ENCODE data around the gene SPSB2. TPM values are rescaled to one million over a fixed set of nuclear protein-coding genes. Genes with fewer than 3 reads are reported as not detected.

SPSB2 gene
- total RNA-seq, 2 experiments from 2014 or later, result 1.7 to 2.2 TPM

DNA sequence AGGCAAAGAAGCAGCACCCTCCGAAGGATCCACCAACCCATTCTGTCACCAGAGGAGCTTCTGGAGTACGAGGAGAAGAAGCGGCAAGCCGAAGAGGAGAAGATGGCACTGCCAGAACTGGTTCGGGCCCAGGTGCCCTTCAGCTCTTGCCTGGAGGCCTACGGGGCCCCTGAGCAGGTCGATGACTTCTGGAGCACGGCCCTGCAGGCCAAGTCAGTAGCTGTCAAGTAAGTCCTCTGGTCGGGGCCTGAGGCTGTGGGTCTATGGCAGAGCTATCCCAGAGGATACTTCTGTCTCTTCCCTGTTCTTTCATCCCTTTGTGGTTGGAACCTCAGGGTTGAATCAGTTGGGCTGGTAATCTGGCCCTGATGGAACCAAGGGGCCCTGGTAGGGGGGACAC lies 11.7 kb downstream of the SPSB2 start:
- Mint-ChIP-seq H3K36me3 (ENCODE audit: low read depth) (peaks cover 67% of the 10 kb centered on the region), H3K27me3 (no peaks in the 10 kb centered on the region)

DNA sequence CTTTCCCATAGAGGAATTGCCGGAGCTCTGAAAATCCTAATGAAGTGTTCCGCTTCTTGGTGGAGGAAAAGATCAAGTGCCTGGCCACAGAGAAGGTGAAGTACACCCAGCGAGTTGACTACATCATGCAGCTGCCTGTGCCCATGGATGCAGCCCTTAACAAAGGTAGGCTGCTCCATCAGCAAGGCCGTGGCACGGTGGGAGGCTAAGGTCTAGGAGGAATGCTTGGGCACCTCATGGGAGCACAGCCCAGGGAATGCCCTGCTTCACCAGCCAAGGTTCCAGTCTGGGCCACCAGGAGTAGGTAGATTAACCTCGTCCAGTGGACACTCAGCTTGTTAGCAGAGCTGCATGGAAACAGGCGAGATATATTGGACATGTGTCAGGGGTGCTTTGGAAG lies 12.2 kb downstream of the SPSB2 start:
- ChIA-PET CTCF (interaction anchor here (0.9 to 2.3 kb wide), 4 partner anchors 8 to 25 kb away, joined by 3 to 9 read pairs (median 4); partner anchors contain the start of gene SPSB2), POLR2A (interaction anchor here (1.5 to 1.6 kb wide), 2 partner anchors 8 to 10 kb away, joined by 3 to 7 read pairs; partner anchors contain the start of gene CDCA3)
- no peaks in the 10 kb centered on the region for H3K9me3 Mint-ChIP-seq (ENCODE audit: low read depth)
- H3K36me3 Mint-ChIP-seq (ENCODE audit: low read depth), result peaks cover 69% of the 10 kb centered on the region
- no peak overlapping the region for H3K4me3 Mint-ChIP-seq
- H3K4me1 Mint-ChIP-seq, result no peaks in the 10 kb centered on the region
- no peak overlapping the region for H3K27ac Mint-ChIP-seq
- no peaks in the 10 kb centered on the region for H3K27me3 Mint-ChIP-seq
- DNase-seq (no peak), ATAC-seq (no peak)
- intact Hi-C loops (cut with DNase I, micrococcal nuclease), result no loop called here

More for the DNA sequence above, 11.7 kb downstream of the SPSB2 start:
- no peak for DNase-seq
- H3K4me1 Mint-ChIP-seq, result peaks cover 1% of the 10 kb centered on the region
- CTCF ChIA-PET, result interaction anchor here (0.9 to 2.3 kb wide), 4 partner anchors 8 to 25 kb away, joined by 3 to 9 read pairs (median 4); partner anchors contain the start of gene SPSB2
- H3K4me3 Mint-ChIP-seq, result no peak overlapping the region
- H3K9me3 Mint-ChIP-seq (ENCODE audit: low read depth), result no peaks in the 10 kb centered on the region
- intact Hi-C loops (cut with DNase I, micrococcal nuclease), result no loop called here
- ATAC-seq, result no peak
- H3K27ac Mint-ChIP-seq, result no peak overlapping the region
- POLR2A ChIA-PET, result interaction anchor here (1.5 to 1.6 kb wide), 2 partner anchors 9 to 10 kb away, joined by 3 to 7 read pairs; partner anchors contain the start of gene CDCA3

DNA sequence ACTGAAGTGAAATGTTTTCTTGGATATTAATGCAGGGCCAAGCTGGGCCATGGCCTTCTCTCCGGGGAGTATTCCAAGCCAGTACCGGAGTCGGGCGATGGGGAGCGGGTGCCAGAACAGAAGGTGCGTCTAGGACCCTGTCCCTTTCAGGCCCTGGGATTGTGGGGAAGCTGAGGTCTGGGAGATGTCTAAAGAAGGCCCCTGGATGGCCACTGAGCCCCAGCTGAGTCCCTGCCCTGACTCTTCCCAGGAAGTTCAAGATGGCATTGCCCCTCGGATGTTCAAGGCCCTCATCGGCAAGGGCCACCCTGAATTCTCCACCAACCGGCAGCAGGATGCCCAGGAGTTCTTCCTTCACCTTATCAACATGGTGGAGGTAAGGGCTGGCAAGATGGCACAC lies 13.0 kb downstream of the SPSB2 start:
- no peaks in the 10 kb centered on the region for H3K9me3 Mint-ChIP-seq (ENCODE audit: low read depth)
- H3K27ac Mint-ChIP-seq, result no peak overlapping the region
- H3K4me3 Mint-ChIP-seq, result no peak overlapping the region
- no peak for ATAC-seq
- H3K27me3 Mint-ChIP-seq, result no peaks in the 10 kb centered on the region
- peaks cover 67% of the 10 kb centered on the region for H3K36me3 Mint-ChIP-seq (ENCODE audit: low read depth)
- no peak for DNase-seq
- CTCF ChIA-PET, result interaction anchor here (2.3 kb wide), 1 partner anchor 9 kb away, joined by 9 read pairs; no protein-coding TSS in a partner anchor
- no peaks in the 10 kb centered on the region for H3K4me1 Mint-ChIP-seq
- intact Hi-C loops (cut with DNase I, micrococcal nuclease), result no loop called here
- POLR2A ChIA-PET, result interaction anchor here (0.5 to 0.7 kb wide), 2 partner anchors 16 to 27 kb away, joined by 3 to 7 read pairs; no protein-coding TSS in a partner anchor

DNA sequence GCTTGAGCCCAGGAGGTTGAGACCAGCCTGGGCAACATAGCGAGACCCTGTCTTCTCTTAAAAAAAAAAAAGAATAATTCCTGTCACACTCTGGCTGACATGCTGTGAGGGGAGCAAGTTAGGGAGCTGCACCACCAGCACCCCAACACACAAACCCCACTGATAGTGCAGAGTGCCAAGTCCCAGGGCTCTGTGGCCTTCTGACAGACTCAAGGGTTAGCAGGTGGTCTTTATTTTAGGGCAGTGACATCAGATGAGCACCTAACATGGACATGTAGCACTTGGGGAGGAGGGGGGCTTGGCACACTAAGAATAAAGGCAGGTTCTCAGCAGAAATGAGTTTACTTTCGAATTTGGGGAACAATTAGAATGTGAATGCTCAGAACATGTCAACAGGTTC lies 14.3 kb downstream of the SPSB2 start:
- peaks cover 5% of the 10 kb centered on the region for H3K4me1 Mint-ChIP-seq
- H3K4me3 Mint-ChIP-seq, result no peak overlapping the region
- DNase-seq (no peak), ATAC-seq (no peak)
- intact Hi-C loops (cut with DNase I, micrococcal nuclease), result no loop called here
- H3K27ac Mint-ChIP-seq, result no peak overlapping the region
- ChIA-PET CTCF (interaction anchor here (0.9 to 1.6 kb wide), 2 partner anchors 13 to 23 kb away, joined by 3 to 4 read pairs; no protein-coding TSS in a partner anchor), POLR2A (interaction anchor here (0.7 kb wide), 1 partner anchor 483 kb away, joined by 10 read pairs; no protein-coding TSS in a partner anchor)
- H3K9me3 Mint-ChIP-seq (ENCODE audit: low read depth), result no peaks in the 10 kb centered on the region
- no peaks in the 10 kb centered on the region for H3K27me3 Mint-ChIP-seq
- H3K36me3 Mint-ChIP-seq (ENCODE audit: low read depth), result peaks cover 67% of the 10 kb centered on the region

DNA sequence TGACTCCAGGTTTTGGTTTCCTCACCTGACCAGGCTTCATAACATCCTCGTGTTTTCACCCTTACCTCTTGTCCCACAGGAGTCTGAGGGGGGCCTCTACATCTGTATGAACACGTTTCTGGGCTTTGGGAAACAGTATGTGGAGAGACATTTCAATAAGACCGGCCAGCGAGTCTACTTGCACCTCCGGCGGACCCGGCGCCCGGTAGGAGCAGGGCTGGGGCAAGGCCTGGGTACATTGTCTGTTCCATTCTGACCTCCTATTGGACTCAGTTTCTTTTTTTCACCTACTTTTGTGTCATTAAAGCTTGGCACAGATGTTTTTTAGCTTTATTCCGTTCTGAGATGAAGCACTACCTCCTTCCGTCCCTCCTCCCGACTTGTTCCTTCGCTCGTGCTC lies 17.8 kb downstream of the SPSB2 start:
- peaks cover 17% of the 10 kb centered on the region for H3K4me1 Mint-ChIP-seq

DNA sequence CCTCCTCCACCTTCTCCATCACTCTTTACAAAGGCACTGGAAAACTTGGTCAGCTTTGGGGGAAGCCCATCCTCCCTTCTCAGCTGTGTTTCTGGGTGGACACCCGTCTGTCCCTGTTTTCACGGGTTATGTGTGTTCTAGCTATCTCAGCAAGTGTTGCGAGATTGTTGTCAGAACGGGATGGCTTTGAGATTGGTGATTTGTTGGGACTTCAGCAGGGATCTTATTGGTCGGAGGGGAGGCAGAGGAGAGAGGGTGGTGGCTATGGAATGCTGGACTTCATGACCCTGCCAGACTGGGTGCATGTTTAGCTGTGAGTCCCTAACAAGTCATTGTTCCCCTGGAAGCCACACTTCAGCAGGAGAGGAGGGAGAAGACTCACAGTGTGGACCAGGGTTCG lies 19.1 kb downstream of the SPSB2 start:
- Mint-ChIP-seq H3K4me3 (no peak overlapping the region), H3K27ac (peak overlapping the region; percentile 99), H3K4me1 (peaks cover 21% of the 10 kb centered on the region), H3K36me3 (ENCODE audit: low read depth) (peaks cover 58% of the 10 kb centered on the region), H3K9me3 (ENCODE audit: low read depth) (no peaks in the 10 kb centered on the region), H3K27me3 (no peaks in the 10 kb centered on the region)
- ChIA-PET CTCF (interaction anchor here (0.6 to 4.0 kb wide), 7 partner anchors 13 to 284 kb away, joined by 3 to 51 read pairs (median 5); partner anchors contain the start of genes MLF2, SPSB2 and TPI1), POLR2A (interaction anchor here (1.8 to 4.2 kb wide), 2 partner anchors 10 to 13 kb away, joined by 6 to 65 read pairs; partner anchors contain the start of gene TPI1)
- DNase-seq (no peak), ATAC-seq (no peak)
- intact Hi-C loops (cut with DNase I, micrococcal nuclease), result loop anchor here (5.0 kb wide), 2 partner anchors 83 to 297 kb away; partner anchors contain the start of gene IFFO1 (in 1 of the 2)

More for the DNA sequence above, 17.8 kb downstream of the SPSB2 start:
- no peak for DNase-seq
- H3K27ac Mint-ChIP-seq, result no peak overlapping the region
- H3K9me3 Mint-ChIP-seq (ENCODE audit: low read depth), result no peaks in the 10 kb centered on the region
- CTCF ChIA-PET, result interaction anchor here (0.6 to 1.0 kb wide), 6 partner anchors 32 to 171 kb away, joined by 3 to 4 read pairs (median 3); no protein-coding TSS in a partner anchor
- POLR2A ChIA-PET, result interaction anchor here (0.8 to 1.2 kb wide), 2 partner anchors 131 to 317 kb away, joined by 3 read pairs; partner anchors contain the start of gene COPS7A
- H3K4me3 Mint-ChIP-seq, result no peak overlapping the region
- peaks cover 49% of the 10 kb centered on the region for H3K36me3 Mint-ChIP-seq (ENCODE audit: low read depth)
- intact Hi-C loops (cut with DNase I, micrococcal nuclease), result no loop called here
- no peak for ATAC-seq
- no peaks in the 10 kb centered on the region for H3K27me3 Mint-ChIP-seq

DNA sequence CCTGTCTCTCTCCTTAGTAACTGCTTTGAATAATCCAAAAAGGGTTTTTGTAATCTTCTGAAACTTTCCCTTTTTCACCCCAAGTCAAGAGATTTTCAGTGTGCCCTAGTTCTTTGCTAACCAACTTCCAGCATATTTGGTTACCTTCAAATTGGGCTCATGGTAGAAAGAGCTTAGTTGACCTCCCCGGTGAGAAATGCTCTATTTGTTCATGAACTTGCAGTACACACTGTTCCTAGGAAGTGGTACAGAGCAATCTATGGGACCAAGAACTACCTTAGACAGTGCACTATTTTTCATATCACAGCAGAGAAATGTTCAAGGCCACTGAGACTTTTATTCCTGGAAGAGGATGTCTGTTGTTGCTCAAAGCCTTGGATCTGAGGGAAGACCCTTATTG lies 19.5 kb downstream of the SPSB2 start:
- ATAC-seq (no peak), DNase-seq (no peak)
- peak overlapping the region; percentile 99 for H3K27ac Mint-ChIP-seq
- H3K27me3 Mint-ChIP-seq, result no peaks in the 10 kb centered on the region
- ChIA-PET CTCF (interaction anchor here (0.6 to 4.0 kb wide), 12 partner anchors 11 to 283 kb away, joined by 3 to 51 read pairs (median 4); partner anchors contain the start of genes MLF2, SPSB2 and TPI1), POLR2A (interaction anchor here (0.6 to 4.2 kb wide), 9 partner anchors 9 to 360 kb away, joined by 3 to 65 read pairs (median 11); partner anchors contain the start of genes C12orf57, COPS7A, MRPL51 and RNU7-1)
- H3K9me3 Mint-ChIP-seq (ENCODE audit: low read depth), result no peaks in the 10 kb centered on the region
- peak overlapping the region; percentile 93 for H3K4me3 Mint-ChIP-seq
- intact Hi-C loops (cut with DNase I, micrococcal nuclease), result loop anchor here (1.0 to 5.0 kb wide), 4 partner anchors 14 to 296 kb away; partner anchors contain the start of genes IFFO1 (in 1 of the 2) and TPI1 (in 1 of the 2)
- peaks cover 21% of the 10 kb centered on the region for H3K4me1 Mint-ChIP-seq
- H3K36me3 Mint-ChIP-seq (ENCODE audit: low read depth), result peaks cover 56% of the 10 kb centered on the region

DNA sequence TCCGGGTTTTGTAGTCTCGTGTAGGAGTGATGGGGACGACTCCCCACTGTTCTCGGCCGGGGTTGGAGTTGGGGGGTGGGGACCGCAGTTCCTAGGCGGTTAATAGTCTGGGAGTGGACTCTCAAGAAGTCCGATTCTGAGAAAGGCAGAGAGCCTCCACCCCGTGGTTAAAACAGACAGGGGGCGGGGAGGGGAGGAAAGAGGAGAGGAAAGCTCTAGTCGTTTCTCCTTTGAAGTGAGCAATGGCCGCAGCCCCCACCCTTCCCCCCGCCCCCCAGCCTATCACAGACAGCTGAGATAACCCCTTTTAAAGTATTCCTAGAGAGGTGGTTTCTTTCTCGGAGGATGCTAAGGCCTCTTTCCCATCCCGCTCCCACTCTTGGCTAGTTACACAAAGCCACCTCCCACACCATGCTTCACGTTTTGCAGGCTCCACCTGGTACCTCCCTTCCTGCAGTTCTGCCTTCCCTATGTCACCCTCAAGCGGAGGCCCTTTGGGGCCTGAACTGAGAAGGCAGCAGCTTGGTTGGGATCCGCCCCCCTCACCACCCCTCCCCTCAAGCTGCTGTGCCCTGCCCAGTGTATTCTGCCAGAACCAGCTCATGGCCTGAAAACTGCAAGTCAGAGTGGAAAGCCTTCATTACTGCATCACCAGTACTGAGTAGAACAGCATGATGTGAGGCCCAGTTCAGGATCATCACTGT lies 20.3 kb downstream of the SPSB2 start:
- ATAC-seq, result peak; percentile 14
- Mint-ChIP-seq H3K27me3 (no peaks in the 10 kb centered on the region), H3K27ac (peak overlapping the region; percentile 99), H3K4me3 (peak overlapping the region; percentile 93), H3K9me3 (ENCODE audit: low read depth) (no peaks in the 10 kb centered on the region), H3K36me3 (ENCODE audit: low read depth) (peaks cover 53% of the 10 kb centered on the region), H3K4me1 (peaks cover 21% of the 10 kb centered on the region)
- ChIA-PET POLR2A (interaction anchor here (0.5 to 4.2 kb wide), 19 partner anchors 8 to 360 kb away, joined by 3 to 65 read pairs (median 6); partner anchors contain the start of genes C12orf57, COPS7A, GAPDH and GNB3), CTCF (interaction anchor here (0.7 to 4.0 kb wide), 16 partner anchors 10 to 314 kb away, joined by 3 to 51 read pairs (median 4); partner anchors contain the start of genes COPS7A, SPSB2 and TPI1)
- intact Hi-C loops (cut with DNase I, micrococcal nuclease), result loop anchor here (1.0 to 5.0 kb wide), 18 partner anchors 14 to 360 kb away; partner anchors contain the start of genes COPS7A (in 2 of the 2), EMG1 (in 2 of the 2), ING4 (in 2 of the 2) and LRRC23 (in 2 of the 2)
- peak; percentile 88 for DNase-seq

DNA sequence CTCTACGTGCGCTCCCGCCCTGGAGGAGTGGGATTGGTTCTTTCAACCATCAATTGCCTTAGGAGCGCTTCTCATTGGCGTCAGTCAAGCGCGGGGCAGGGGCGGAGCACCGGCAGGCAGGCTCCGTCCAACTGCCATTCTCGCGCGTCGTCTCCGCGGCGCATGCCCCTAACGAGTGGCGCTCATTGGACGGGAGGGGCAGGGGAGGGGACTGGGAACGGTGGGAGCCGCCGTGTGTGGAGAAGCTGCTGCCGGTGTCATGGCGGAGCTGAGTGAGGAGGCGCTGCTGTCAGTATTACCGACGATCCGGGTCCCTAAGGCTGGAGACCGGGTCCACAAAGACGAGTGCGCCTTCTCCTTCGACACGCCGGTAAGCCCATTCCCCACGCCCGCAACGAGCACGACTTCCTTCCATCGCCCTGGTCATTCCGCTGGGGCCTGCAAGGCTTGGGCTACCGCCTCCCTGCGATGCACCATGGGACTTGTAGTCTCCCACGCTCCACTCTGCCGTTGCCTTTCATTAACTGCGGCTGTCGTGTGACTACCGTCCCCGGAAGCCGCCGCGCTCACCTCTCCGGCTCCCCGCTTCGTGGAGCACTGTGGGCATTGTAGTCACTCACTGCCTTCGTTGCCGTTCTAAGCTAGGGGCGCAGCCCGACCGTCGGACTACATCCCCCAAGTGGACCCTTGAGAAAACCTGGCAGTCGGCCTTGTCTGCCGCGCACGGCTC lies 21.0 kb downstream of the SPSB2 start, which contains the start of gene USP5:
TSS of gene USP5 (plus strand) at position 230 of the 730 bp plus-strand sequence. CDS start at position 260, 30 bp downstream.
- H3K27me3 Mint-ChIP-seq, result no peaks in the 10 kb centered on the region
- peak within 1 kb of the TSS; percentile 93 for H3K4me3 Mint-ChIP-seq
- ATAC-seq (peak; percentile 80), DNase-seq (peak; percentile 99)
- H3K4me1 Mint-ChIP-seq, result peaks cover 21% of the 10 kb centered on the region
- peak within 1 kb of the TSS; percentile 99 for H3K27ac Mint-ChIP-seq
- no peaks in the 10 kb centered on the region for H3K9me3 Mint-ChIP-seq (ENCODE audit: low read depth)
- ChIA-PET POLR2A (interaction anchor here (0.6 to 4.2 kb wide), 19 partner anchors 9 to 382 kb away, joined by 3 to 65 read pairs (median 4); partner anchors contain the start of genes C12orf57, COPS7A, GAPDH and GNB3), CTCF (interaction anchor here (0.6 to 4.0 kb wide), 30 partner anchors 10 to 313 kb away, joined by 3 to 51 read pairs (median 4); partner anchors contain the start of genes COPS7A, MLF2, SPSB2 and TPI1)
- intact Hi-C loops (cut with DNase I, micrococcal nuclease), result loop anchor here (1.0 to 5.0 kb wide), 18 partner anchors 15 to 359 kb away; partner anchors contain the start of genes COPS7A (in 2 of the 2), EMG1 (in 2 of the 2), ING4 (in 2 of the 2) and LRRC23 (in 2 of the 2)
- peaks cover 53% of the 10 kb centered on the region for H3K36me3 Mint-ChIP-seq (ENCODE audit: low read depth)

Data from activated CD4-positive, alpha-beta T cell treated with anti-CD3 and anti-CD28 coated beads for 36 hours (primary cell).